ENCODE data around the gene PIGK.

GRCh38 chr1:77096496-77097255 lies 122.6 kb downstream of the PIGK start:
- TF ChIP-seq CTCF (IDR thresholded peaks at IDR 0.05; ENCODE audit: insufficient read depth, low read depth, low read length) (no peak), EZH2 (IDR thresholded peaks at IDR 0.05; ENCODE audit: insufficient read depth, low read length) (no peak)
